22Rv1 (cell line): Measurements from ENCODE around the gene LHFPL2.

Source experiments
- H3K27ac ChIP-seq: fragments of 450-650 bp; 2 replicates; pipeline ENCODE4 v1.5.1; 2017
- CTCF ChIP-seq: fragments of 450-650 bp; IDR thresholded peaks from 2 replicates; pipeline ENCODE4 v1.5.1; 2017; ENCODE audit warnings: mild to moderate bottlenecking
- ZFX ChIP-seq: fragments of 450-650 bp; IDR thresholded peaks from 2 replicates; pipeline ENCODE4 v1.6.1; 2017; ENCODE audit warnings: antibody characterized with exemption, borderline replicate concordance

The LHFPL2 gene

GRCh38 chr5:78546276-78546996 is 102.1 kb downstream of the LHFPL2 start:
- H3K27ac ChIP-seq: no peak overlapping the region
- TF ChIP-seq CTCF: no peak
- no peak for TF ChIP-seq ZFX

- TF ChIP-seq CTCF (no peak), ZFX (no peak)
These were observed 103.2 kb downstream of the LHFPL2 start for GRCh38 chr5:78545406-78545805.

GRCh38 chr5:78544561-78545201 is 103.9 kb downstream of the LHFPL2 start:
- TF ChIP-seq ZFX: no peak
- no peak for TF ChIP-seq CTCF
- H3K27ac ChIP-seq: no peak overlapping the region

More at GRCh38 chr5:78545406-78545805, 103.2 kb downstream of the LHFPL2 start:
- no peak overlapping the region for H3K27ac ChIP-seq

GRCh38 chr5:78543916-78544315 is 104.7 kb downstream of the LHFPL2 start:
- no peak for TF ChIP-seq ZFX
- TF ChIP-seq CTCF: no peak
- no peak overlapping the region for H3K27ac ChIP-seq

GRCh38 chr5:78543292-78543691 is 105.3 kb downstream of the LHFPL2 start:
- no peak overlapping the region for H3K27ac ChIP-seq
- no peak for TF ChIP-seq CTCF
- no peak for TF ChIP-seq ZFX

- no peak overlapping the region for H3K27ac ChIP-seq
- TF ChIP-seq ZFX (no peak), CTCF (no peak)
These were observed 106.2 kb downstream of the LHFPL2 start for GRCh38 chr5:78542321-78542840.

- H3K27ac ChIP-seq: no peak overlapping the region
- TF ChIP-seq ZFX (no peak), CTCF (no peak; the same call in 1 of the 2 replicates)
These were observed 107.4 kb downstream of the LHFPL2 start for GRCh38 chr5:78541086-78541654.
